Measurements from ENCODE around the gene CNTROB. TPM values are rescaled to one million over a fixed set of nuclear protein-coding genes. Genes with fewer than 3 reads are reported as not detected.

Gene CNTROB
- total RNA-seq, 4 donors from 2014 or later, result 22.7 to 62.1 (median 31.6) TPM

- no peak overlapping the region for H3K4me3 ChIP-seq
- H3K36me3 ChIP-seq, result peaks cover 0 to 49% (median 24%) of the 10 kb centered on the region in 4 donors
- H3K27ac ChIP-seq, result no peak overlapping the region
- DNase-seq, result peak; percentile 27
- H3K4me1 ChIP-seq, result no peaks in the 10 kb centered on the region
- H3K9me3 ChIP-seq, result no peaks in the 10 kb centered on the region
- in situ Hi-C loops (cut with MboI; ENCODE audit: low pct_ligation_motif_present in 1 of 4, low pct_unique_long_range_greater_than_20kb in 1 of 4, low sequenced_read_pairs in 3 of 4), result no loop called here
- H3K27me3 ChIP-seq, result no peaks in the 10 kb centered on the region
- TF ChIP-seq EP300 (IDR thresholded peaks at IDR 0.05; ENCODE audit: low read depth) (no peak), CTCF (IDR thresholded peaks at IDR 0.05) (peak; percentile 38 to 79 (median 53))
- WGBS, 2 donors (ENCODE audit: low coverage in 1 of 2), result 43 to 44% methylated on average over 5 to 6 of the region's 6 CpGs
- intact Hi-C loops (cut with DNase I; ENCODE audit: low total_unique reads), result no loop called here
Observed at GRCh38 chr17:7897773-7898172, 34.2 kb upstream of the CNTROB start.

- DNase-seq, result no peak
- H3K27ac ChIP-seq, result no peak overlapping the region
- intact Hi-C loops (cut with DNase I; ENCODE audit: low total_unique reads), result no loop called here
- 86 to 94% methylated on average over 8 to 22 of the region's 22 CpGs for WGBS, 2 donors (ENCODE audit: low coverage in 1 of 2)
- peaks cover 0 to 74% (median 32%) of the 10 kb centered on the region in 4 donors for H3K36me3 ChIP-seq
- in situ Hi-C loops (cut with MboI; ENCODE audit: low pct_ligation_motif_present in 1 of 4, low pct_unique_long_range_greater_than_20kb in 1 of 4, low sequenced_read_pairs in 3 of 4), result no loop called here
- no peak overlapping the region for H3K4me3 ChIP-seq
- H3K4me1 ChIP-seq, result no peaks in the 10 kb centered on the region
- TF ChIP-seq EP300 (IDR thresholded peaks at IDR 0.05; ENCODE audit: low read depth) (no peak), CTCF (IDR thresholded peaks at IDR 0.05) (no peak), POLR2A (IDR thresholded peaks at IDR 0.05) (no peak), POLR2AphosphoS5 (IDR thresholded peaks at IDR 0.05) (no peak)
- no peaks in the 10 kb centered on the region for H3K27me3 ChIP-seq
- no peaks in the 10 kb centered on the region for H3K9me3 ChIP-seq
Observed at GRCh38 chr17:7903154-7904103, 28.6 kb upstream of the CNTROB start.

- peaks cover 0 to 45% (median 20%) of the 10 kb centered on the region in 4 donors for H3K36me3 ChIP-seq
- H3K4me1 ChIP-seq, result peaks cover 0 to 5% (median 0%) of the 10 kb centered on the region in 4 donors
- 94% methylated on average over 24 of the region's 29 CpGs; no CpG with 5 or more reads in 1 of the 2 donors for WGBS, 2 donors (ENCODE audit: low coverage in 1 of 2)
- in situ Hi-C loops (cut with MboI; ENCODE audit: low pct_ligation_motif_present in 1 of 4, low pct_unique_long_range_greater_than_20kb in 1 of 4, low sequenced_read_pairs in 3 of 4) (no loop called here), intact Hi-C loops (cut with DNase I; ENCODE audit: low total_unique reads) (no loop called here)
- no peaks in the 10 kb centered on the region for H3K27me3 ChIP-seq
- no peak overlapping the region for H3K27ac ChIP-seq
- no peak for DNase-seq
- no peak for TF ChIP-seq EP300 (IDR thresholded peaks at IDR 0.05; ENCODE audit: low read depth)
- no peak for TF ChIP-seq CTCF (IDR thresholded peaks at IDR 0.05)
- no peak for TF ChIP-seq POLR2AphosphoS5 (IDR thresholded peaks at IDR 0.05)
- TF ChIP-seq POLR2A (IDR thresholded peaks at IDR 0.05), result no peak
- no peak overlapping the region for H3K4me3 ChIP-seq
- no peaks in the 10 kb centered on the region for H3K9me3 ChIP-seq
Observed at GRCh38 chr17:7909089-7909488, 22.9 kb upstream of the CNTROB start.

- no peaks in the 10 kb centered on the region for H3K9me3 ChIP-seq
- in situ Hi-C loops (cut with MboI; ENCODE audit: low pct_ligation_motif_present in 1 of 4, low pct_unique_long_range_greater_than_20kb in 1 of 4, low sequenced_read_pairs in 3 of 4), result loop anchor here in 2 of 4 donors (5.0 kb wide), 2 partner anchors 77 to 132 kb away; no protein-coding TSS in a partner anchor
Observed at GRCh38 chr17:7910281-7910680, 21.7 kb upstream of the CNTROB start.

More at GRCh38 chr17:7910281-7910680, 21.7 kb upstream of the CNTROB start:
- no peak for TF ChIP-seq POLR2A (IDR thresholded peaks at IDR 0.05)
- Histone ChIP-seq H3K36me3 (peaks cover 0 to 35% (median 16%) of the 10 kb centered on the region in 4 donors), H3K27me3 (no peaks in the 10 kb centered on the region), H3K4me1 (peaks cover 6 to 17% (median 9%) of the 10 kb centered on the region in 4 donors), H3K27ac (no peak overlapping the region), H3K4me3 (no peak overlapping the region)
- WGBS, 2 donors (ENCODE audit: low coverage in 1 of 2), result 92 to 94% methylated on average over 10 to 15 of the region's 15 CpGs
- intact Hi-C loops (cut with DNase I; ENCODE audit: low total_unique reads), result no loop called here
- DNase-seq, result no peak

Measured in transverse colon (tissue), 4 donors.